GM19239 (cell line): ENCODE measurements around the gene CUEDC1.

Source experiments
- DNase-seq: peaks from one replicate; pipeline ENCODE4 v3.0.0; 2011; ENCODE audit warnings: low spot score; ENCODE audit not compliant: insufficient read length
- FAIRE-seq: peaks from 2 replicates; lab custom pipeline; 2011; peaks lifted over from hg19 to GRCh38; lab: Jason Lieb, UNC

Gene CUEDC1

DNA sequence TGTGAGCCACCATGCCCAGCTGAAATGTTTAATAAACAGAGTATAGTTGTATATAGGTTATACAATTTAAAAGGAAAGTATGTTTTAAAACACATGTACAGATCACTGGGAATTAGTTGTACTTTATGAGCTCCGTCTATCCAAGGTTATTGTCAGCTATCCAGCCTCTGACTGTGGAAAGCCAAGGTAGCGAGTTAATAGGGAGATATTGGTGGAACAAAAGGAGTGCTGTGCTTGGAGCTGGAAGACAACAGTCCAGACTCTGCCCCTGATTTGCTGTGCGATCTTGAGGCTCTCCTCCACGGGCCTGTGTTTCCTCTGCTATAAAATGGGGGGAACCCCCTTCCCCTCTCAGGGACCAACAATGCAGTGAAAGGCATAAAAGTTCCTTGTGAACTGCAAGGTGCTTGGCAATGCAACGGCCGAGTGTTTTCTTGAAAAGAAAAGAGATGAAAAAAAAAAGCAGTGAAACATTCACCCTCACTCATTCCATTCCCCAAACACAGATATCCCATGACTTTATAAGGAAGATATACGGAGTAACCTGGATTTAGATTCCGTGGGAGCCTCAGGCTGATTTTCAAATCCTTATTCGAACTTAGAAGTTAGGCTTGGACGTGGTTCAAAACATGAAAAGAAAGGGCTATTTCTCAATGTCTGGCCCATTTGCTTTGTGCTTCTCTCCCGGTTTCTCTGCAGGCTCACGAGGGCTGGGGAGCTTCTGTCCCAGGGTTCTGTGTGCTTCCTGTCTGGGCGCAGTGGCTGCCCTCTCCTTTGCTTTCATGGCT lies 34.1 kb downstream of the CUEDC1 start:
- FAIRE-seq (no peak), DNase-seq (no peak)

DNA sequence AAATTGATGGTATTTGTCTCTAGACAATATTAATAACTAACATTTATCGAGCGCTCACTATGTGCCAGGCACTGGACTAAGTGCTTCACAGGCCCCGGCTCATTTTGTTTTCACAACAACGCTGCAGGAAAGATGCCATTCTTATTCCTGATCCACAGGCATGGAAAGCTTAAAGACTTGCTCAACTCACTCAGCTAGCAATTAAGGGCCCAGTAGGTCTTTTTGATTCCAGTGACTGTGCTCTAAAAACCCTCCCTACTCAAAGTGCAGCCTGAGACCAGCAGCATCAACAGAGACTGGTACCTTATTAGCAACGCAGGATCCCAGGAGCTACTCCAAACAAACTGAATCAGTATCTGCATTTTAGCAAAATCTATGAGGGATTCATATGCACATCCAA lies 35.3 kb downstream of the CUEDC1 start:
- FAIRE-seq (no peak), DNase-seq (no peak)

DNA sequence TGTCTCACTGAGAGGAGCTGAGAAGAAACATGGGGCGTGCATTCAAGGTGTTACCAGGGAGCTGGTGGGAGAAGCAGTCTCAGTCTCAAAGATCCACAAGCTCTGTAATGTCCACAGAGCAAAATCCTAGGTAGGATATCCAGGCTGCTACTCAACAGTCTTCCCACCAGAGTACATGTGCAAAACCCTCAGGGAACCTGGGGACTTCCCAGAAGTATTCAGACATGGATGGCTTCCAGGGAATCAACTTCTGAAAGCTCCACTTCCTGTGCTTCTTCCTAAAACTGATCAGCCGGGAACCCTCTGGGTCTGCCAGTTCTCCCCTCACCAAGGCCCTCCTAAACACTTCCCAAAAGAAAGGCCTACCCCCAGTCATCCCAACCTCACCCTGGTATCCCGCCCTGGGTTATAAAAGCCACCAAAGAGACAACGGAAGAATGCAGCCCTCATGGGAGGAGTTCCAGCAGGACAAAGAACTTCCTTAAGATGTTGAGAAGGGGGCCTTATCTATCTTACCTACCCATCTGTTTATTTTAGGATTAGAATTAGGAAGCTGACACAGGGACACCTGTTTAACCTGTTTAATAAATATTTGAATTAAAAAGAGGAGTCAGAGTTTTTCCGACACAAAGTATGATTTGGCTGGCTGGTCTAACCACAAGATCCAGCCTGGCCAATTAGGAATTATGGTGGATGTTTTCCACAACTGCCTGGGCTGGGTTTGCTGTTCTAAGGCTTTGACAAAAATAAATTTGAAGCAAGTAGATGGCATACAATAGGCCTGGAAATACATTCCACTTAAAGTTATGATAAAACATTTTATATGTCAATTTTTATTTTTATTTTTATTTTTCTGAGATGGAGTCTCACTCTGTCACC lies 37.0 kb downstream of the CUEDC1 start:
- no peak for FAIRE-seq
- DNase-seq: no peak

DNA sequence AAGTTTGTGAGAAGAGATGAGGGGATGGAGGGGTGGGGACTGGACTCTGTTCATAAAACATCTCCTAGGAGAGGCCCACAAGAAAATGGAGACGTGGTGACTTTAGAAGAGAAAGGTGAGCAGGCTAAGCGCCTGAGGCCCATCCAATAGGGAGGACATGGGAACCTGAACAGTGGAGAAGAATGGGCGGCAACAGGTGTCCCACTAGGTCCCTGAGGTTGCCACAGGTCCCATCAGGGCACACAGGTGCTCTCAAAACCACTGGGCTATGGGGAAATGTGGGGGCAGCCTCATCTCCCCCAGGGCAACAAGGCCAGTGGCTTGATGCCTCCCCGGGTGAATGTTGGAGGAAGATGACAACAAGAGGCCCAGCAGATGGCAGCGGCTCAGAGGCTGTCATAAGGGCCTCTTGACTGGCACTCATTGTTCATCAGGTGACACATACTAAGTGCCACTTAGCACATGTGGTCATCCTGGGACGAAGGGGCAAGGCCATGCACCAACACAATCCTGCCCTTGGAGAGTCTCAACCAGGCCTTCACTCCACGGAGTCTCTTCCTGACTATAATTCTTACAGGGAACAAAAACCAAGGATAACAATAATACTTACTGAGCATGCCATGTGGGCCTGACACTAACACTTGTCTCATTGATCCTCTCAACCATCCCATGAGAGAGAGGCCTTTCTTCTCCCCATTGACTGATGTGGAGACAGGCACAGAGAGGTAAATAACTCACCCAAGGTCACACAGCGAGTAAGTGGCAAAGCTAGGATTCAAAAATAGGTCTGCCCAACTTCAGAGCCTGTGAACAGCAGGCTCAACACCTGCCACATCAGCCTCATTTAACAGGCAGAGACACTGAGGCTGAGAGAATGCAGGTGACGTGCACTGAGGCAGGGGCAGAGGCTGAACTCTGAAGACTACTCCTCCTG lies 38.0 kb downstream of the CUEDC1 start:
- FAIRE-seq: no peak
- DNase-seq: no peak

DNA sequence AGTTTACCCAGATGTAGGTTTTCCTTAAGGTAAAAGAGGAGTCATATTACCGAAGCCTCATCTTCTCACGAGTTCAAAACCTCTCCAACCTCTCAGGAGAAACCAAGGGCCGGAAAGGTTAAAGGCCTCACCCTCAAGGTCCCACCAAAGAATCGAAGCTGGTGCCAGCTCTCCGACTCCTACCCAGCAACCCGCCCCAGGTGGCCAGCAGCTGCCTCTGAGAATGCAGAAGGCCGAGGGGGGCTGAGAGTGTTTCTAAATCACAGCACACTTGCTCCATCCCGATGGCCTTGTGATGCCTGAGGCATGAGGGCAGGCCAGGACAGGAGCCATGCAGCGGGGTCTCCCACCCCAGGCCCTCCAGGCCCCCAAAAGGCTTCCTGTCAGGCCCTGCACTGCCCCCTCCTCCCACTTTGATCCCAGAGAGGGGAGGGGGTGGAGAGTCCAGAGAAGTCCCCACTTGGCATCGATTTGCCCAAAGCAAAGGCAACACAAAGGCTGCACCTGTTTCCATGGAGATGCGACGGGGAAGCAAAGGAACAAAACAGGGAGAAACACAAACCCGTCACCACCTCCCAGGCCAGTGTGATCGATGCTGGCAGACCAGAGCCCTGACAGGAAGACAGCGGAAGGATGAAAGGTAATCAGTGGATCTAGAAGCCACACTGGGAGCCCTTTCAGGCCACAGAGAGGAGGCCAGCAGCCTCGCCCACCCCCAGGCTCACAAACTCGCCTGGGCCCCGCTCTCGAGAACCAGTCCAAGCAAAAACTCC lies 39.0 kb downstream of the CUEDC1 start:
- no peak for FAIRE-seq
- no peak for DNase-seq

DNA sequence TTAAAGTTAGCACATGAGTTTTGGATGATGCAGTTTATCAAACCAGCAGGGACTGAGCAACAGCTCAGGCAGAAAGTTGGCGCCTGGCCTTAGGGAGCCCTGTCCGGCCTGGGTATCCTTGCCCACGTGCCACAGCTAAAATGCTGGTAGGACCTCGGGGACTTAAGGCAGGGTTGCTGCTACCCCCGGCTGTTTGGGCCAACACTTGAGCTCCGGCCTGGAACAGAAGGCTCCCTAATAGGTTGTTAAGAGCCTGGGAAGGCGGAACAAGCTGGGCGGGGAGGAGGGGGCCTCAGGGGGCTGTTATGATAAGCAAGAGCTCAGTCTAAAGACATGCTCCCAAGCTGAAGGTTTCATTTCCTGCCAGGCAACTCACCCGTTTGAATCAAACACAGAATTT lies 39.7 kb downstream of the CUEDC1 start:
- DNase-seq (no peak), FAIRE-seq (no peak)

DNA sequence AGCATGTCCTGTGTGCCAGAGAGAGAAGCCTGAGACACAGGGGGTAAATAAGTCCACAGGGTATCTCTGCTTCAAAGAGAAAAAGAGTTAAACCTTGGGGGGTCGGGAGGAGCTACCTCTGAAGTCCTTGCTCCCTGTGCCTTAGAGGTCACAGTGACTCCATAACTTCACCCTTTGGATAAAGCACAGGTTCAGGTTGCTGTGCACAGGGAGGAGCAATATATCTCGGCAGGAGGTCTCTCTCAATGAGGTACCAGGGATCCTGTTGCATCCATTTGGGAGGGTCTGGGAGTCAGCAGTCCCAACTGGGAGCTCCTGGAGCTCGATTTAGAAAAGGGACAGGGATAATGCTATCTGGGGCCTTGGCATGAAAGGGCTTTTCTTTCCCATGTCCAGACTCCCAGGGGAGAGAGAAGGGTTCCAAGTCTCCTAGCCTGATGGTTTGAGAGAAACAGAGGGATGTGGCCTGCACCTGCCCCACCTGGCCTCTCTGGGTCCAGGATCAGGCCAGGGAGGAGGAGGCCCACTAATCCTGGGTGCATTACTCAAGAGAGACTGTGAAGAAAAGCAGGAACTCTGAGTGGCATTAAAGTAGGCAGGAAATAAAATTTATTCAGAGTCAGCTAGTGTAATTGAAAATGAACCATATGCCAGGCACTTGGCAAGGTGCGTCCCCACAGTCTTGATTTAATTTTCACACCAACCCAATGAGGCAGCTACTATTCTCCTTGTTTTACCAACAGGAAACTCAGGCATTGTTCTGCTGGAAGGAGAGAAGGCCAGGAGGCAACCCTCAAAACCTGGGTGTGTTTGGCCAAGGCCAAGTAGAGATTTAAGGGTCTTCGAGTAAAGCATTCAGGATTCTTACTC lies 40.7 kb downstream of the CUEDC1 start:
- FAIRE-seq: no peak

DNA sequence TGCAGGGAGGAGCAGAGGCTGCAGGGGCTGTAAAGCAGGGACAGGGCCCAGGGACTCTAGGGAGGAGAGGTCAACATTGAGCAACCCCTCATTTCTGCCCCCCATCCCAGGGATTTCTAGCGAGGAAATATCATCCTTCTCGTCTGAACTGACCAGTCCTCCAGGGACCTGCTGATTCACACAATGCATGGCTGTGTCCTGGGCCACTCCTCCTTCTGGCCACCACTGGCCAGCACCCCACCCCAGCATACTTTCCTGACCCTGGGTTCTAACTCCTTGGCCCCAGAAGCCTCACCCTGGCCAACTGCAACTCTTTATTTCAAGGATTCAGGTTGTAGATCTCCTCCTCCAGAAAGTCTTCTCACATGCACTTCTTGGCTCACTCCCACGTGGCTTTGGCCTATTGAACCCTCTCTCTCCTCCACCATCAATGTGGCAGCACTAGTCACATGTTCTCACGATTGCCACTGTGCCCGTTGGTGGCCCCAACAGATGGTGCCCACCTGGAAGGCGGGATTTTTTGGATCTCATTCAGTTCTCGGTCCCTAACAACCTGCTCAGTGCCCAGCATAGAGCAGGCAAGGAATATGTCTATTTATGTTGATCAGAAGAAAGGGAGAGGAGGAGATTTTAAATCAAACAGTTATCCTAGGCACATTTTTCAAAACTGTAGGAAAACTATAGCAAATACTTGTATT lies 41.5 kb downstream of the CUEDC1 start:
- no peak for DNase-seq

More for the DNA sequence above, 40.7 kb downstream of the CUEDC1 start:
- no peak for DNase-seq

DNA sequence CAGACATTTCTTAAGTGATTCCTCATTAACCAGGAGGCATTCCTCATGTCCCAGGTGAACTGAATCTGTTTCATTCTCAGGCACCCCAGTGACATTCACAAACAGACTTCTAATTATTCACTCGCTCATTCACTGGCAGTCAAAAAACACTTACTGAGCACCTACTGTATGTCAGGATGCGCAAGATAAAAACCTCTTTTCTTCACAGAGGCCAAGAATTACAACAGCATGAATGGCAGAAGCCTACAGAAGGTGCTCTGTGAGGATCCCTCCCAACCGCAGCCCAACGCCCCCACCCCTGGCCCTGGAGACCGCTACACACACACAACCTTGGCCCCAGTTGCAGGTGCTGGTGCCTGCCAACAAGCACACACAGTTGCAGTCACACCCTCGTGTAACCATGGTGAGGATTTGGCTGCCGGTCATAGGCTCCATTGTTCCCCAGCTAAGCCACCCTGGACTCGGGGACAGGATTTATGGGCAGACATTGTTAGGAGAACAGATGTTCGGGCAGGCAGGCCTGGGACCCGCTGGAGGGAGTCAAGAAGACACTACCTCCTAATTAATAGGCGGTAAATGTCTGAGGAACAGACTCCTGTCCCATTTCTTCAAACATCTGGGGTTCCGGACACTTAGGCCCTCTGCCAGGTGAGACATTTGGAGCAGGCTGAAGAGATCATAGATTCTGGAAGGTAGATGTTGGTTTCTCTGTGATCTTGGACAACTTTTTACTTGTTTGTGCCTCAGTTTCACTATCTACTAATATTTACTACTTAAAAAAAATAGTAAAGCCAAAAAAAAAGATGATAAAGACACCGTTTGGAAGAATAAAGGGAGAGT lies 43.2 kb downstream of the CUEDC1 start:
- no peak for DNase-seq
- no peak for FAIRE-seq

More for the DNA sequence above, 41.5 kb downstream of the CUEDC1 start:
- FAIRE-seq: no peak

DNA sequence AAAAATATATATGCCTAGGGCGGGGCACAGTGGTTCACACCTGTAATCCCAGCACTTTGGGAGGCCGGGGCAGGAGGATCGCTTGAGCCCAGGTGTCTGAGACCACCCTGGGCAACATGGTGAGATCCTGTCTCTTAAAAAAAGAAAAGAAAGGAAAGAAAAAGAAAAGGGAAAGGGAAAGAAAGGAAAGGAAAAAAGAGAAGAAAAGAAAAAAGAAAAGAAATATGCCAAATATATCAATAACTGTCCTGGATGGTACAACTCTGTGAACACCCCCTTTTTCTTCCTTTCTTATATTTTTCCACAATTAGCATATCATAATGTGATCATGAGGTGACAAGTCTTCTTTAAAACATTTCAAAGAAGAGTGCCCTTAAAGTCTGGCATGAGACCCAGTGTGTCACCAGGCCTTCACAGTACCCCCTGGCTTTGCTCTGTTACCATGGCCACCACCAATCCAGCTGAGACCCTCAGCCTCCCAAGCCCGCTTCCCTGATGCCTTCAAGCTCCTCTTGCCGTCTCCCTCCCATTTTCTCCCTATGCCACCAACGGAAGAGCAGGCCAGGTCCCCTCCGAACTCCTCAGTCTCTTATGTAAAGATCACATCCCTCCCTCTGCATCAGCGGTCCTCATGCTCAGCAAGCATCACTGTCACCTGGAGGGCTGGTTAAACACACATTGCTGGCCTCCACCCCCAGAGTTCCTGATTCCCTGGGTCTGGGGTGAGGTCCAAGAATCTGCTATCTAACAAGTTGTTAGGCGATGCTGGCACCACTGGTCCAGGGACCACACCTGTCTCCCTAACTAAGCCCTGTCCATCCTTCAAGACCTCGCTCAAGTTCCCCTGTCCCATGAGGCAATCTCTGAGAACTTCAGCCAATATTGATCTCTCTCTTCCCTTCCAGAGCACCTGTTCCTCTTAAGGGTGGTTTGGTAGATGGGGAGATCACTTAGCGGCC lies 44.5 kb downstream of the CUEDC1 start:
- no peak for DNase-seq
- FAIRE-seq: no peak

DNA sequence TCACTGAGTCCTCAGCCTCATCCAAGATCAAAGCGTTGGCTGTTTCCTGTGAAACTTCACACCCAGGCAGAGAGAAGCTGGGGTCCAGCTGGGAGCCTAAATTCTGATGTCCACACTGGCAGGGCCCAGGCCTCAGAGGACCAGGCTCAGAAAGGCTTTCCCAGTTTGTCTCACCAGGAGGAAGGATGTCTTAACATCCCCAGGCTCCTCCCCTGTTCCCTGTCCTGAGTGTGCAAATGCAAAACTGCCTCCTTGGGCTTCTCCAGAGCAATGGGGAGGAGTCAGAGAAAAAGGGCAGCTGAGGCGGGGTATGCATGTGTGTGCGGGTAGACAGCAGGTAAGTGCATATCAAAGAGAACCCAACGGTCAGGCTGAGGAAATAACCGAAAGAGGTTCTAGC lies 45.7 kb downstream of the CUEDC1 start:
- DNase-seq (no peak), FAIRE-seq (no peak)

DNA sequence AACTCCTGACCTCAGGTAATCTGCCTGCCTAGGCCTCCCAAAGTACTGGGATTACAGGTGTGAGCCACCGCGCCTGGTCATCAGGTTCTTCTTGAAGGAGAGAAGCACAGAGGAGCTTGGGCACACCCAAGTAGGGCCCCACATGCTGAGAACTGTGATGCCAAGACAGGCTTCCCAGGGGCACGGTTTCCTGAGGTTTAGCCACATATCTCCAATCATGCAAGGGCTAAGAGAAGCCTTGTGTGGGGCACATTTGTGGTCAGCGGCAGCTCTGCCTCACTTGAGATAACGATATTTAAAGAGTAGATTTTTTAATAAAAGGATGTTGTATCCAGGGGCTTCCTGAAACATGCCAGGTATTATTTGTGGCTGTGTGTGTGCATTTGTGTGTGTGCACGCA lies 46.9 kb downstream of the CUEDC1 start:
- no peak for DNase-seq
- no peak for FAIRE-seq

DNA sequence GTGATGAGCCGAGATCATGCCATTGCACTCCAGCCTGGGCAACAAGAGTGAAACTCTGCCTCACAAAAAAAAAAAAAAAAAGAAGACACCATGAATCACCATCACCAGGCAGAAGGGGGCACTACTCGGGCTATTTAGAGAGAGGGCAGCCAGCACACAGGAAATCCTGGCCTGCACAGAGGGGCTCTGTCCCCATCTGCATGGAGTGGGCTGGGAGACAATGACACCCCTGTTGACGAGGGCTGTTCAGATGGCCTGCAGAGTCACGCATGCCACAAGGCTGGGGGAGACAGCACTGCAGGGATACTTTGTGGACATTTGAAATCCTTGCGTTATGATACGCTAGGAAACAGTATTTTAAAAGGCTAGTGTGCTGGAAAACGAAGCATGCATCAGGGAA lies 48.3 kb downstream of the CUEDC1 start:
- DNase-seq (no peak), FAIRE-seq (no peak)

DNA sequence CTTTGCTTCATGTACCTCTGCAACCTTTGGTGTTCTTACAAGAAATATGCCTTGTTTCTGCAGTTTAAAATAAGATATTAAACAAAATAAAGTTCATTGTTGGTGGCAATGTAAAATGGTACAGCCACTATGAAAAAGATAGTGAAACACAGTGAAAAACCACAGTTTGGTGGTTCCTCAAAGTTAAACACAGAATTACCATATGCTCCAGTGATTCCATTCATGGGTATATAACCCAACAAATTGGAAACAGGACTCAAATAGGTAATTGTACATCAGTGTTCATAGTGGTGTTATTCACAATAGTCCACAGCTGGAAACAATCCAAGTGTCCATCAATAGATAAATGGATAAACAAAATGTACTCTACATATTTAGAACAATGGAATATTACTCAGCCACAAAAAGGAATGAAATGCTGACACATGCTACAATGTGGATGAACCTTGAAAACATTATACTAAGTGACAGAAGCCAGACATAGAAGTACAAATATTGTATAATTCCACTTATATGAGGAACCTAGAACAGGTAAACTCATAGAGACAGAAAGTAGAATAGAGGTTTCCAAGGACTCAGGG lies 49.2 kb downstream of the CUEDC1 start:
- FAIRE-seq (no peak), DNase-seq (no peak)

DNA sequence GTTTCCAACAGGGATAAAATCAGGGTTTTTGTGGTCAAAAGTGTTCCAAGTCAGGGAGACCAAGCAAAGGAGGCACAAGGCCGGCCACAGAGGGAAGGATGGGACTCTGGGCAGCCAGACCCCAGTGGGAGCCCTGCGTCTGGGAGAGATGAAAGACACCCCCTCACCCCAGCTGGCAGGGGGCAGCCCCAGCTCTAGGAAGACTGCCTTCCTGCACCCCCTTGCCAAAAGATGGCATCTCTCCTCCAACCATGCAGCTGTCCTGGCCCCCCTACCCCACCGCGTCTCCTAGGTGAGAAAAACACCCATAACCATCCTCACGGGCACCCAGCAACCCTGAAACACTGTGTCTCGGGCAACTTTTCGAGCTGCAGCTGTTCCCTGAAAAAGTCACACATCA lies 51.3 kb downstream of the CUEDC1 start:
- DNase-seq (no peak), FAIRE-seq (no peak)
